Testis (tissue), 3 donors: ENCODE results near the gene STARD3NL. TPM values are rescaled to one million over a fixed set of nuclear protein-coding genes. Genes with fewer than 3 reads are reported as not detected.
"Not testable (repeated sequence)": the region's sequence is repeated elsewhere in the genome, so short reads cannot be mapped to it uniquely, and the experiment has no call there.

Experiments
- DNase-seq: peaks from one replicate; pipeline ENCODE4 v3.0.0-alpha.2; 2019
- H3K27ac ChIP-seq, 2 donors: fragments of 200-600 bp; sonication (generic); one replicate each; pipeline ENCODE4 v1.5.1; 2019
- H3K27me3 ChIP-seq: fragments of 200-600 bp; sonication (generic); one replicate; pipeline ENCODE4 v1.5.1; 2019
- H3K36me3 ChIP-seq: fragments of 200-600 bp; sonication (generic); one replicate; pipeline ENCODE4 v1.5.1; 2017; ENCODE audit warnings: low read depth; ENCODE audit errors: missing control alignments
- H3K4me1 ChIP-seq: fragments of 200-600 bp; sonication (generic); one replicate; pipeline ENCODE4 v1.5.1; 2019
- H3K4me3 ChIP-seq, 2 donors: fragments of 200-600 bp; sonication (generic); one replicate each; pipeline ENCODE4 v1.5.1; 2017 to 2019
- H3K9me3 ChIP-seq: fragments of 200-600 bp; sonication (generic); one replicate; pipeline ENCODE4 v1.5.1; 2017
- CTCF ChIP-seq, 3 experiments: fragments of 450-650 bp in 2 of 3; fragments of 200-600 bp in 1 of 3; sonication (generic) in 1 of 3; IDR thresholded peaks; one replicate each; pipeline ENCODE4 v1.5.1; 2016 to 2019; ENCODE audit warnings: antibody characterized with exemption in 3 of 3, mild to moderate bottlenecking in 2 of 3, moderate library complexity in 1 of 3
- POLR2A ChIP-seq: fragments of 450-650 bp; IDR thresholded peaks from one replicate; pipeline ENCODE4 v1.6.1; 2017; ENCODE audit warnings: antibody characterized with exemption, mild to moderate bottlenecking, moderate library complexity
- WGBS, 2 donors: methylation state at CpG; one replicate each; pipeline ENCODE4 v1.1.5; 2018; 5-methylcytosine and 5-hydroxymethylcytosine counted together
- intact Hi-C: fragments of 100-400 bp; cut with DNase I; formaldehyde crosslinking; loops from one replicate; pipeline ENCODE4 v1.15.1; 2023; ENCODE audit warnings: low total_unique reads
- polyA plus RNA-seq: library from polyadenylated mRNA; stranded (reverse); fragments of 350-450 nt; fragmentation: Illumina TruSeq; extraction: RNeasy Lipid Tissue Mini Kit (QIAGEN cat#74804); gene quantifications from one replicate; pipeline ENCODE4 v1.2.3, GENCODE V29; 2014; ENCODE audit warnings: low read depth, low replicate concordance; ENCODE audit not compliant: insufficient read depth
- total RNA-seq, 2 donors: library from RNA; depleted of rRNA; stranded (reverse); fragments of >200 nt; gene quantifications; one replicate each; pipeline ENCODE4 v1.2.3, GENCODE V29; 2016

Gene STARD3NL
- total and polyA plus RNA-seq, 3 donors from 2014 or later = 52.2 to 66.1 (median 60.4) TPM

DNA sequence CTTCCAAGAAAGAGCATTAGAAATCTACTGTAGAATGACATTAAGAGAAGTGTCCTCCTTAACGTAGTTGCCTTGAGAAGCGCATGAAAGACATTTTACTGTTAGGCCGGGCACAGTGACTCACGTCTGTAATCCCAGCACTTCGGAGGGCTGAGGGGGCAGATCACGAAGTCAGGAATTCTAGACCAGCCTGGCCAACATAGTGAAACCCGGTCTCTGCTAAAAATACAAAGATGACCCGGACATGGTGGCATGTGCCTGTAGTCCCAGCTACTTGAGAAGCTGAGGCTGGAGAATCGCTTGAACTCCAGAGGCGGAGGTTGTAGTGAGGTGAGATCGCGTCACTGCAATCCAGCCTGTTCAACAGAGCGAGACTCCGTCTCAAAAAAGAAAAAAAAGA is 66.5 kb downstream of the STARD3NL start:
- no peak for TF ChIP-seq POLR2A
- TF ChIP-seq CTCF (IDR thresholded peaks at IDR 0.05) = no peak
- Histone ChIP-seq H3K27ac (no peak overlapping the region), H3K4me1 (no peaks in the 10 kb centered on the region), H3K4me3 (no peak overlapping the region), H3K27me3 (no peaks in the 10 kb centered on the region), H3K36me3 (no peaks in the 10 kb centered on the region), H3K9me3 (no peaks in the 10 kb centered on the region)
- no peak for DNase-seq
- intact Hi-C loops = no loop called here
- WGBS, 2 donors = 80 to 84% methylated on average over 14 of the region's 14 CpGs

DNA sequence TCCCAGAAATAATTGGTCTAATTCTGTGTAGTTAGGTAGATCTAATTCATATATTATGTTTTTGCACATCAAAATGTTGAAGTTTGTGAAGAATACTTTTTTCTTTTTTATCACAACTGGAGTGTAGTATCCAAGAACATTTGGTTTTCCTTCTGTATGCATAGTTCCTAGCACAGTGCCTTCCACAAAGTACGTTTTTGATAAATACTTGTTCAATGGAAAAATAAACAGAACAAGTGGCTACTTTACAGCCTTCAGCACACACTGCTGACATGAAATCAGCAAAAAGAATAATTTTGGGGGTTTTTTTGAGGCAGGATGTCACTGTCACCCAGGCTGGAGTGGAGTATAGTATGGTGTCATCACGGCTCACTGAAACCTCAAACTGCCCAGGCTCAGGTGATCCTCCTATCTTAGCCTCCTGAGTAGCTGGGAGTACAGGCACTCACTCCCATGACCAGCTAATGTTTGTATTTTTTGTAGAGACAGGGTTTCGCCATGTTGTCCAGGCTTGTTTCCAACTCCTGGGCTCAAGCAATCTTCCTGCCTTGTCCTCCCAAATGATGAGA is 67.4 kb downstream of the STARD3NL start:
- WGBS, 2 donors = 38 to 52% methylated on average over 3 of the region's 3 CpGs
- Histone ChIP-seq H3K9me3 (no peaks in the 10 kb centered on the region), H3K27ac (no peak overlapping the region), H3K36me3 (no peaks in the 10 kb centered on the region), H3K27me3 (no peaks in the 10 kb centered on the region), H3K4me1 (no peaks in the 10 kb centered on the region), H3K4me3 (no peak overlapping the region)
- intact Hi-C loops = no loop called here
- TF ChIP-seq POLR2A (no peak), CTCF (IDR thresholded peaks at IDR 0.05) (no peak)
- no peak for DNase-seq

DNA sequence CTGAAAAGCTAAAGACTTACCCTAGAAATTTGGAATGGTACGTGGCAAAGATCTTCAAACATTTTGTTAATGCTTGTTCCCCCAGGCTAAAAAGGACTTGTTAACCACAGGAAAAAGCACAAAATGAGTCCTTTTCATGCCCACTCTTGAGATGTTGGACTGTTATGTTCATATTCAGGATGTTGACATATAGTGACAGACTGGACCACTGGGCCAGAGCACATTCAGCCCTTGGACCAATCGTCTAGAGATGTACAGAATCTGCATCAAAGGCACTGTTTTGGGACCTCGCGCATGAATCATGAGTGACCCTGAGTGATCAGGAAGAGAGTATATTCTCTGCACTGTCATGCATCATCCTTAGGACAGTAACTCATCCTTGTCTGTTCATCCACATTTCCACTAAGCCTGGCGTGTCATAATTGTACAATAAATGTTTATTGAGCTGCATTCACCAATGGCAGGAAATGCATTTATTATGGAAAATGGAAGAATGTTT is 70.1 kb downstream of the STARD3NL start:
- Histone ChIP-seq H3K27me3 (no peaks in the 10 kb centered on the region), H3K36me3 (no peaks in the 10 kb centered on the region), H3K9me3 (no peaks in the 10 kb centered on the region), H3K27ac (no peak overlapping the region), H3K4me1 (no peaks in the 10 kb centered on the region), H3K4me3 (no peak overlapping the region)
- DNase-seq = no peak
- intact Hi-C loops = no loop called here
- WGBS, 2 donors = 82 to 98% methylated on average over 4 to 5 of the region's 5 CpGs
- TF ChIP-seq CTCF (IDR thresholded peaks at IDR 0.05) = no peak
- TF ChIP-seq POLR2A = no peak

GRCh38 chr7:38249849-38250248 is 71.8 kb downstream of the STARD3NL start:
- 82 to 87% methylated on average over 3 of the region's 3 CpGs for WGBS, 2 donors
- H3K27ac ChIP-seq, H3K9me3 ChIP-seq, H3K4me1 ChIP-seq, H3K27me3 ChIP-seq, H3K36me3 ChIP-seq, intact Hi-C loops, H3K4me3 ChIP-seq, DNase-seq: not testable (repeated sequence)

DNA sequence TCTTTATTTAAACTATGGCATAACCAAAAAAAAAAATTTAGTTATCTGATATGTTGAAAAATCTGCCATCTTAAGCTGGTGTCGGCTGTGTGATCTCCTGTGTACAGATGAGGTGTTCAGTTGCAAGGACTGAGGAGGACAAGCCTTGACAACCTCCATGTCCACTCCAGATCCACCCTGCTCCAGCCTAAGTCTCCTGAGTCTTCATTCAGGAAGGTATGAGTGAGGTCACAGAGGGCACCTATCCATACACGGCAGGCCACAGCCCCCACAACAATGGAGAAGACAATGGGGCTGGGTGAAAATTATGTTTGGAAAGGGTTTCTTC is 79.3 kb downstream of the STARD3NL start:
- TF ChIP-seq POLR2A = no peak
- no peak for TF ChIP-seq CTCF (IDR thresholded peaks at IDR 0.05)
- Histone ChIP-seq H3K27me3 (no peaks in the 10 kb centered on the region), H3K36me3 (no peaks in the 10 kb centered on the region), H3K4me1 (no peaks in the 10 kb centered on the region), H3K27ac (no peak overlapping the region), H3K4me3 (no peak overlapping the region), H3K9me3 (no peaks in the 10 kb centered on the region)
- intact Hi-C loops = no loop called here
- 81 to 88% methylated on average over 2 of the region's 2 CpGs for WGBS, 2 donors
- no peak for DNase-seq

DNA sequence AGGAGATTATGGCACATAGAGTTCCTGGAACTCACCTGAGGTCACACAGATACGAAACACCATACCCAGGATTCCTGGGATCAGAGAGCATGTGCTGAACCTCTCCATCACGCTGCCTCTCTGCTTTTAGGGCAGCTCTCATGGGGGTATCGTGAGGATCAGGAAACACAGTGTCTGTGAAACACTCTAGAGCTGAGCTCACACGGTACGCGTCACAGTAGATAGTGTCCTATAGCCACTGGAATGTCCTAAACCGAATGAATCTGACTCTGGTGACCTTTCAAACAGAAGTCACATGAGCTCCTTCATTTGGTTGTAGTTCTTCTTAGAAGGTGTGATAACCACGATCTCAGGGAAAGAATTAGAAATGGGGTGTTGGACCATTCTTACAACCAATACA is 81.1 kb downstream of the STARD3NL start:
- H3K4me3 ChIP-seq, DNase-seq, H3K27me3 ChIP-seq, H3K36me3 ChIP-seq, intact Hi-C loops, H3K4me1 ChIP-seq, H3K27ac ChIP-seq, H3K9me3 ChIP-seq: not testable (repeated sequence)
- 97 to 98% methylated on average over 8 of the region's 8 CpGs for WGBS, 2 donors

- H3K27me3 ChIP-seq, H3K4me3 ChIP-seq, H3K9me3 ChIP-seq, H3K4me1 ChIP-seq, H3K27ac ChIP-seq, intact Hi-C loops, H3K36me3 ChIP-seq, DNase-seq: not testable (repeated sequence)
- WGBS, 2 donors = 88 to 94% methylated on average over 12 of the region's 12 CpGs
Measured at GRCh38 chr7:38261601-38262000, 83.6 kb downstream of the STARD3NL start.

GRCh38 chr7:38262026-38262425 is 84.0 kb downstream of the STARD3NL start:
- H3K4me3 ChIP-seq, intact Hi-C loops, H3K27me3 ChIP-seq, DNase-seq, H3K9me3 ChIP-seq, H3K36me3 ChIP-seq, H3K27ac ChIP-seq, H3K4me1 ChIP-seq: not testable (repeated sequence)
- WGBS, 2 donors = 81 to 86% methylated on average over 2 of the region's 2 CpGs
